DOHH2 (cell line): ENCODE measurements around the gene FOXJ2.

Source experiments
- H3F3A ChIP-seq: fragments of 200-600 bp; sonication (generic), shearing (Covaris generic); 2 replicates; pipeline ENCODE4 v1.6.0; 2016; ENCODE audit warnings: antibody characterized with exemption, mild to moderate bottlenecking; ENCODE audit not compliant: control insufficient read depth, insufficient read depth
- H3K27ac ChIP-seq: fragments of 200-600 bp; sonication (generic); 2 replicates; pipeline ENCODE4 v1.5.1; 2014; ENCODE audit warnings: low read depth, mild to moderate bottlenecking, low read length, moderate library complexity
- H3K27me3 ChIP-seq: fragments of 200-600 bp; sonication (generic); 2 replicates; pipeline ENCODE4 v1.6.1; 2014; ENCODE audit warnings: mild to moderate bottlenecking, low read length, mixed read lengths; ENCODE audit not compliant: control insufficient read depth
- H3K36me3 ChIP-seq: fragments of 200-600 bp; sonication (generic); 2 replicates; pipeline ENCODE4 v1.6.1; 2014; ENCODE audit warnings: mild to moderate bottlenecking, low read length, moderate library complexity, mixed read lengths; ENCODE audit not compliant: control insufficient read depth
- H3K4me1 ChIP-seq: fragments of 200-600 bp; sonication (generic); 2 replicates; pipeline ENCODE4 v1.6.1; 2014; ENCODE audit warnings: mild to moderate bottlenecking, low read length, mixed read lengths; ENCODE audit not compliant: control insufficient read depth
- H3K4me2 ChIP-seq: fragments of 200-600 bp; sonication (generic); 2 replicates; pipeline ENCODE4 v1.6.0; 2014; ENCODE audit warnings: mild to moderate bottlenecking, low read length, moderate library complexity
- H3K4me3 ChIP-seq: fragments of 200-600 bp; sonication (generic); 2 replicates; pipeline ENCODE4 v1.5.1; 2014; ENCODE audit warnings: mild to moderate bottlenecking, low read length, mixed read lengths
- H3K79me2 ChIP-seq: fragments of 200-600 bp; sonication (generic); 2 replicates; pipeline ENCODE4 v1.6.1; 2014; ENCODE audit warnings: mild to moderate bottlenecking, low read length, mixed read lengths; ENCODE audit not compliant: control insufficient read depth
- H3K9me2 ChIP-seq: fragments of 200-600 bp; sonication (generic); replicated peaks from 2 replicates; pipeline ENCODE4 v1.6.1; 2014; ENCODE audit warnings: mild to moderate bottlenecking, low read length, mixed read lengths; ENCODE audit not compliant: control insufficient read depth
- H3K9me3 ChIP-seq: fragments of 200-600 bp; sonication (generic); 2 replicates; pipeline ENCODE4 v1.6.1; 2014; ENCODE audit warnings: antibody characterized with exemption, low read length, mixed read lengths; ENCODE audit not compliant: control insufficient read depth, insufficient read depth
- H4K20me1 ChIP-seq: fragments of 200-600 bp; sonication (generic); 2 replicates; pipeline ENCODE4 v1.6.0; 2014; ENCODE audit warnings: low read depth, mild to moderate bottlenecking, antibody characterized with exemption, low read length, moderate library complexity; ENCODE audit not compliant: control insufficient read depth, insufficient read depth
- CTCF ChIP-seq: fragments of 200-600 bp; sonication (generic); IDR thresholded peaks from one replicate; pipeline ENCODE4 v1.5.1; 2014; ENCODE audit warnings: antibody characterized with exemption, mild to moderate bottlenecking, low read depth, low read length; ENCODE audit not compliant: poor library complexity, severe bottlenecking
- EZH2phosphoT487 ChIP-seq: fragments of 200-600 bp; sonication (generic); IDR thresholded peaks from 2 replicates; pipeline ENCODE4 v1.6.1; 2017; ENCODE audit warnings: borderline replicate concordance, mild to moderate bottlenecking, antibody characterized with exemption, low read length, moderate library complexity, mixed read lengths

The FOXJ2 gene

GRCh38 chr12:8078916-8079315 lies 46.4 kb downstream of the FOXJ2 start:
- no peaks in the 10 kb centered on the region for H3K27me3 ChIP-seq
- peaks cover 6% of the 10 kb centered on the region; the same call in 1 of the 2 replicates for H3F3A ChIP-seq
- H3K36me3 ChIP-seq = peaks cover 6% of the 10 kb centered on the region; the same call in 1 of the 2 replicates
- peaks cover 25% of the 10 kb centered on the region for H3K4me1 ChIP-seq
- no peak for TF ChIP-seq EZH2phosphoT487
- no peak for TF ChIP-seq CTCF
- no peak overlapping the region for H3K27ac ChIP-seq
- no peaks in the 10 kb centered on the region for H3K9me2 ChIP-seq
- H3K79me2 ChIP-seq = peaks cover 34% of the 10 kb centered on the region
- H3K4me2 ChIP-seq = no peak overlapping the region
- no peak overlapping the region for H3K4me3 ChIP-seq
- H3K9me3 ChIP-seq = no peaks in the 10 kb centered on the region
- no peaks in the 10 kb centered on the region for H4K20me1 ChIP-seq

- H3K4me1 ChIP-seq = peaks cover 34% of the 10 kb centered on the region
- TF ChIP-seq EZH2phosphoT487 (no peak), CTCF (no peak)
Measured at GRCh38 chr12:8080120-8080519, 47.6 kb downstream of the FOXJ2 start.

GRCh38 chr12:8081251-8081920 lies 48.9 kb downstream of the FOXJ2 start:
- no peaks in the 10 kb centered on the region for H3K9me3 ChIP-seq
- no peaks in the 10 kb centered on the region for H3K27me3 ChIP-seq
- H3K27ac ChIP-seq = peak overlapping the region; percentile 86
- peaks cover 37% of the 10 kb centered on the region for H3K4me1 ChIP-seq
- peaks cover 16% of the 10 kb centered on the region for H3K36me3 ChIP-seq
- no peak for TF ChIP-seq EZH2phosphoT487
- TF ChIP-seq CTCF = no peak
- H3K79me2 ChIP-seq = peaks cover 58% of the 10 kb centered on the region
- H3K4me2 ChIP-seq = peak overlapping the region; percentile 87
- H3K9me2 ChIP-seq = no peaks in the 10 kb centered on the region
- no peaks in the 10 kb centered on the region for H4K20me1 ChIP-seq
- H3F3A ChIP-seq = peaks cover 6% of the 10 kb centered on the region; the same call in 1 of the 2 replicates
- peak overlapping the region; percentile 92 for H3K4me3 ChIP-seq

More at GRCh38 chr12:8080120-8080519, 47.6 kb downstream of the FOXJ2 start:
- no peaks in the 10 kb centered on the region for H3K9me3 ChIP-seq
- H3K9me2 ChIP-seq = no peaks in the 10 kb centered on the region
- peak overlapping the region; percentile 92 for H3K4me3 ChIP-seq
- H4K20me1 ChIP-seq = no peaks in the 10 kb centered on the region
- H3K4me2 ChIP-seq = peak overlapping the region; percentile 87
- no peaks in the 10 kb centered on the region for H3K27me3 ChIP-seq
- peaks cover 46% of the 10 kb centered on the region for H3K79me2 ChIP-seq
- H3K36me3 ChIP-seq = peaks cover 6% of the 10 kb centered on the region; the same call in 1 of the 2 replicates
- H3K27ac ChIP-seq = no peak overlapping the region
- peaks cover 6% of the 10 kb centered on the region; the same call in 1 of the 2 replicates for H3F3A ChIP-seq
